GM12878 (cell line): Measurements from ENCODE around the gene GNGT2.

ENCODE experiments used
- CHD2 ChIP-seq: IDR thresholded peaks from 2 replicates; pipeline ENCODE4 v1.6.1; 2011; ENCODE audit warnings: low read depth, low read length, improper control_type of control experiment, borderline replicate concordance
- ETV6 ChIP-seq, 2 experiments: fragments of 450-650 bp in 1 of 2; IDR thresholded peaks in 1 of 2; conservative IDR thresholded peaks in 1 of 2; 2 replicates each; pipeline ENCODE4 v1.6.1; 2014; ENCODE audit warnings: antibody characterized with exemption in 1 of 2, borderline replicate concordance in 1 of 2, low read depth in 1 of 2, mild to moderate bottlenecking in 1 of 2, moderate library complexity in 1 of 2
- HDAC6 ChIP-seq: fragments of 200-600 bp; sonication (generic); IDR thresholded peaks from one replicate; pipeline ENCODE4 v1.8.0; 2017; ENCODE audit warnings: antibody characterized with exemption; ENCODE audit not compliant: unreplicated experiment
- IKZF1 ChIP-seq: fragments of 450-650 bp; conservative IDR thresholded peaks from 2 replicates; pipeline ENCODE4 v1.6.1; 2017; ENCODE audit warnings: antibody characterized with exemption, mild to moderate bottlenecking
- MTA3 ChIP-seq: IDR thresholded peaks from 2 replicates; pipeline ENCODE4 v1.6.1; 2012; ENCODE audit warnings: low read length, inconsistent platforms, borderline replicate concordance
- POLR2AphosphoS5 ChIP-seq: IDR thresholded peaks from 2 replicates; pipeline ENCODE4 v1.6.1; 2011; ENCODE audit warnings: mild to moderate bottlenecking, low read length, inconsistent platforms
- POU2F2 ChIP-seq: IDR thresholded peaks from 3 replicates; pipeline ENCODE4 v1.6.1; 2011; ENCODE audit warnings: low read depth, mild to moderate bottlenecking, low read length, borderline replicate concordance
- STAT1 ChIP-seq: fragments of 450-650 bp; conservative IDR thresholded peaks from 2 replicates; pipeline ENCODE4 v1.6.1; 2014; ENCODE audit warnings: antibody characterized with exemption, mild to moderate bottlenecking
- TCF7 ChIP-seq: IDR thresholded peaks from 2 replicates; pipeline ENCODE4 v1.6.1; 2014; ENCODE audit warnings: antibody characterized with exemption, borderline replicate concordance
- YBX1 ChIP-seq: fragments of 450-650 bp; IDR thresholded peaks from 2 replicates; pipeline ENCODE4 v1.6.1; 2016; ENCODE audit warnings: antibody characterized with exemption
- TF ChIP-seq, protein P1 (sequence below): IDR thresholded peaks from 2 replicates; pipeline ENCODE4 v1.6.1; 2011; ENCODE audit warnings: borderline replicate concordance, low read depth, mild to moderate bottlenecking, moderate library complexity, mixed read lengths, low read length; ENCODE audit not compliant: insufficient read depth; ENCODE audit errors: extremely low read length
- TF ChIP-seq, protein P2 (sequence below): IDR thresholded peaks from 2 replicates; pipeline ENCODE4 v1.6.1; 2012; ENCODE audit warnings: low read depth, low read length, improper control_type of control experiment
- TF ChIP-seq, protein P3 (sequence below), 3 experiments: IDR thresholded peaks in 2 of 3; conservative IDR thresholded peaks in 1 of 3; 2 replicates each; pipeline ENCODE4 v1.5.1; 2011; ENCODE audit warnings: low read depth in 3 of 3, low read length in 3 of 3, mild to moderate bottlenecking in 3 of 3, control low read depth in 2 of 3, moderate library complexity in 2 of 3, inconsistent platforms in 1 of 3, mixed read lengths in 1 of 3; ENCODE audit not compliant: control insufficient read depth in 2 of 3, insufficient read depth in 1 of 3; ENCODE audit errors: extremely low read depth in 1 of 3
- TF ChIP-seq, protein P4 (sequence below): IDR thresholded peaks from 2 replicates; pipeline ENCODE4 v1.6.1; 2011; ENCODE audit warnings: low read depth, mild to moderate bottlenecking, low read length, moderate library complexity, borderline replicate concordance; ENCODE audit errors: extremely low read depth

DNA sequence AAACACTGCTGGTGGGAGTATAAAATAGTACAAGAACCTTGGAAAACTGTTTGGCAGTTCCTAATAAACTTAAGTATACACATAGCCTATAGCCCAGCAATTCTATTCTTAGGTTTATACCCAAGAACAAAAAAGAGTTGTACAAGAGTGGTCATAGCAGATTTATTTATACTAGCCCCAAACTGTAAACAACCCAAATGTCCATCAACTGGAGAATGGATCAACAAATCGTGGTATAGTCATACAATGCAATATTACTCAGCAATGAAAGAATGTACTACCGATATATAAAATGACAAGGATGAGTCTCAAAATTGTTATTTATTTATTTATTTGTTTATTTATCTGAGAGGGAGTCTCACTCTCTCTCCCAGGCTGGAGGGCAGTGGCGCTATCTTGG, 23.1 kb downstream of the GNGT2 start:
- TF ChIP-seq, protein P1, sequence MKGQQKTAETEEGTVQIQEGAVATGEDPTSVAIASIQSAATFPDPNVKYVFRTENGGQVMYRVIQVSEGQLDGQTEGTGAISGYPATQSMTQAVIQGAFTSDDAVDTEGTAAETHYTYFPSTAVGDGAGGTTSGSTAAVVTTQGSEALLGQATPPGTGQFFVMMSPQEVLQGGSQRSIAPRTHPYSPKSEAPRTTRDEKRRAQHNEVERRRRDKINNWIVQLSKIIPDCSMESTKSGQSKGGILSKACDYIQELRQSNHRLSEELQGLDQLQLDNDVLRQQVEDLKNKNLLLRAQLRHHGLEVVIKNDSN = no peak
- TF ChIP-seq HDAC6 (no peak), STAT1 (no peak), CHD2 (no peak), POU2F2 (no peak), ETV6 (conservative IDR thresholded peaks at IDR 0.05 in 1 of 2, IDR thresholded peaks at IDR 0.05 in 1 of 2; ENCODE audit: borderline replicate concordance in 1 of 2, low read depth in 1 of 2) (no peak), IKZF1 (no peak), TCF7 (no peak), MTA3 (no peak), YBX1 (no peak), POLR2AphosphoS5 (no peak)
- TF ChIP-seq, protein P2, sequence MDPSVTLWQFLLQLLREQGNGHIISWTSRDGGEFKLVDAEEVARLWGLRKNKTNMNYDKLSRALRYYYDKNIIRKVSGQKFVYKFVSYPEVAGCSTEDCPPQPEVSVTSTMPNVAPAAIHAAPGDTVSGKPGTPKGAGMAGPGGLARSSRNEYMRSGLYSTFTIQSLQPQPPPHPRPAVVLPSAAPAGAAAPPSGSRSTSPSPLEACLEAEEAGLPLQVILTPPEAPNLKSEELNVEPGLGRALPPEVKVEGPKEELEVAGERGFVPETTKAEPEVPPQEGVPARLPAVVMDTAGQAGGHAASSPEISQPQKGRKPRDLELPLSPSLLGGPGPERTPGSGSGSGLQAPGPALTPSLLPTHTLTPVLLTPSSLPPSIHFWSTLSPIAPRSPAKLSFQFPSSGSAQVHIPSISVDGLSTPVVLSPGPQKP = no peak
- TF ChIP-seq, protein P3, sequence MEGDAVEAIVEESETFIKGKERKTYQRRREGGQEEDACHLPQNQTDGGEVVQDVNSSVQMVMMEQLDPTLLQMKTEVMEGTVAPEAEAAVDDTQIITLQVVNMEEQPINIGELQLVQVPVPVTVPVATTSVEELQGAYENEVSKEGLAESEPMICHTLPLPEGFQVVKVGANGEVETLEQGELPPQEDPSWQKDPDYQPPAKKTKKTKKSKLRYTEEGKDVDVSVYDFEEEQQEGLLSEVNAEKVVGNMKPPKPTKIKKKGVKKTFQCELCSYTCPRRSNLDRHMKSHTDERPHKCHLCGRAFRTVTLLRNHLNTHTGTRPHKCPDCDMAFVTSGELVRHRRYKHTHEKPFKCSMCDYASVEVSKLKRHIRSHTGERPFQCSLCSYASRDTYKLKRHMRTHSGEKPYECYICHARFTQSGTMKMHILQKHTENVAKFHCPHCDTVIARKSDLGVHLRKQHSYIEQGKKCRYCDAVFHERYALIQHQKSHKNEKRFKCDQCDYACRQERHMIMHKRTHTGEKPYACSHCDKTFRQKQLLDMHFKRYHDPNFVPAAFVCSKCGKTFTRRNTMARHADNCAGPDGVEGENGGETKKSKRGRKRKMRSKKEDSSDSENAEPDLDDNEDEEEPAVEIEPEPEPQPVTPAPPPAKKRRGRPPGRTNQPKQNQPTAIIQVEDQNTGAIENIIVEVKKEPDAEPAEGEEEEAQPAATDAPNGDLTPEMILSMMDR (IDR thresholded peaks at IDR 0.05 in 2 of 3, conservative IDR thresholded peaks at IDR 0.05 in 1 of 3; ENCODE audit: control insufficient read depth in 2 of 3, extremely low read depth in 1 of 3, insufficient read depth in 1 of 3, low read depth in 3 of 3, low read length in 3 of 3) = no peak
- TF ChIP-seq, protein P4, sequence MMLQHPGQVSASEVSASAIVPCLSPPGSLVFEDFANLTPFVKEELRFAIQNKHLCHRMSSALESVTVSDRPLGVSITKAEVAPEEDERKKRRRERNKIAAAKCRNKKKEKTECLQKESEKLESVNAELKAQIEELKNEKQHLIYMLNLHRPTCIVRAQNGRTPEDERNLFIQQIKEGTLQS = no peak
